Left ventricle myocardium superior (tissue), 1 donor: ENCODE measurements around the gene CCSER2. TPM values are rescaled to one million over a fixed set of nuclear protein-coding genes. Genes with fewer than 3 reads are reported as not detected.
"Not testable (repeated sequence)": the region's sequence is repeated elsewhere in the genome, so short reads cannot be mapped to it uniquely, and the experiment has no call there.

ENCODE experiments used
- ATAC-seq: fragments of 200-7000 bp; cut with Tn5 transposase; one replicate; pipeline ENCODE4 v1.9.1; 2020; ENCODE audit warnings: mild to moderate bottlenecking, moderate library complexity
- DNase-seq: peaks from one replicate; pipeline ENCODE4 v3.0.0-alpha.2; 2020
- intact Hi-C: fragments of 100-400 bp; cut with micrococcal nuclease; formaldehyde crosslinking; loops from one replicate; pipeline ENCODE4 v1.11.0; 2022
- total RNA-seq: library from RNA; stranded (reverse); fragmentation: NEBNext Ultra II Directional; extraction: Animal tissue kit (Norgen Biotek cat#: 25700); gene quantifications from one replicate; pipeline ENCODE4 v1.2.1, GENCODE V29; 2021
- donor health status: DM: no; HTN: yes; CAD: no; lungs with severe emphysema.

Gene CCSER2
- total RNA-seq, 1 donor from 2014 or later, result 163 TPM

GRCh38 chr10:84493361-84493760 is 165.0 kb downstream of the CCSER2 start:
- DNase-seq, result no peak
- ATAC-seq, result no peak
- intact Hi-C loops, result no loop called here

GRCh38 chr10:84493951-84494848 is 165.8 kb downstream of the CCSER2 start:
- no peak for ATAC-seq
- intact Hi-C loops, result no loop called here

GRCh38 chr10:84494849-84495180 is 166.4 kb downstream of the CCSER2 start:
- DNase-seq (no peak), ATAC-seq (no peak)
- intact Hi-C loops, result no loop called here

More at GRCh38 chr10:84493951-84494848, 165.8 kb downstream of the CCSER2 start:
- no peak for DNase-seq

- ATAC-seq, result no peak
- DNase-seq, result no peak
- intact Hi-C loops, result no loop called here
Observed at GRCh38 chr10:84497978-84498377, 169.6 kb downstream of the CCSER2 start.

- DNase-seq, ATAC-seq, intact Hi-C loops: not testable (repeated sequence)
Observed at GRCh38 chr10:84499039-84499438, 170.7 kb downstream of the CCSER2 start.

GRCh38 chr10:84499846-84500245 is 171.5 kb downstream of the CCSER2 start:
- intact Hi-C loops, result no loop called here
- no peak for DNase-seq
- no peak for ATAC-seq

- DNase-seq (no peak), ATAC-seq (no peak)
- intact Hi-C loops, result no loop called here
Observed at GRCh38 chr10:84510121-84510520, 181.7 kb downstream of the CCSER2 start.

- no peak for ATAC-seq
- intact Hi-C loops, result no loop called here
Observed at GRCh38 chr10:84511106-84511505, 182.7 kb downstream of the CCSER2 start.

GRCh38 chr10:84511709-84512285 is 183.4 kb downstream of the CCSER2 start:
- ATAC-seq, result no peak
- intact Hi-C loops, result no loop called here
- no peak for DNase-seq

More at GRCh38 chr10:84511106-84511505, 182.7 kb downstream of the CCSER2 start:
- no peak for DNase-seq

- DNase-seq (no peak), ATAC-seq (no peak)
- intact Hi-C loops, result no loop called here
Observed at GRCh38 chr10:84517554-84517953, 189.2 kb downstream of the CCSER2 start.

GRCh38 chr10:84519235-84519634 is 190.8 kb downstream of the CCSER2 start:
- DNase-seq (no peak), ATAC-seq (no peak)
- intact Hi-C loops, result no loop called here

GRCh38 chr10:84521013-84521412 is 192.6 kb downstream of the CCSER2 start:
- no peak for ATAC-seq
- no peak for DNase-seq
- intact Hi-C loops, result no loop called here

- intact Hi-C loops, result no loop called here
- no peak for ATAC-seq
Observed at GRCh38 chr10:84521468-84521867, 193.1 kb downstream of the CCSER2 start.

GRCh38 chr10:84522612-84523462 is 194.4 kb downstream of the CCSER2 start:
- intact Hi-C loops, result no loop called here
- ATAC-seq (no peak), DNase-seq (no peak)

More at GRCh38 chr10:84521468-84521867, 193.1 kb downstream of the CCSER2 start:
- DNase-seq, result no peak

- no peak for ATAC-seq
Observed at GRCh38 chr10:84523526-84523925, 195.1 kb downstream of the CCSER2 start.

GRCh38 chr10:84524435-84524834 is 196.0 kb downstream of the CCSER2 start:
- no peak for ATAC-seq
- intact Hi-C loops, result no loop called here
- no peak for DNase-seq

More at GRCh38 chr10:84523526-84523925, 195.1 kb downstream of the CCSER2 start:
- DNase-seq, result no peak
- intact Hi-C loops, result no loop called here

GRCh38 chr10:84525120-84525806 is 196.9 kb downstream of the CCSER2 start:
- intact Hi-C loops, result no loop called here
- DNase-seq, result no peak
- ATAC-seq, result no peak

- intact Hi-C loops, ATAC-seq, DNase-seq: not testable (repeated sequence)
Observed at GRCh38 chr10:84525807-84526182, 197.4 kb downstream of the CCSER2 start.

GRCh38 chr10:84527386-84527785 is 199.0 kb downstream of the CCSER2 start:
- ATAC-seq, DNase-seq, intact Hi-C loops: not testable (repeated sequence)
